ENCODE data around the gene TRIM25.

Gene TRIM25

GRCh38 chr17:56896217-56896967, 17.5 kb downstream of the TRIM25 start:
- DNase-seq (ENCODE audit: low read depth), result no peak

- no peak for DNase-seq (ENCODE audit: low read depth)
Measured at GRCh38 chr17:56894859-56895455, 18.9 kb downstream of the TRIM25 start.

DNA sequence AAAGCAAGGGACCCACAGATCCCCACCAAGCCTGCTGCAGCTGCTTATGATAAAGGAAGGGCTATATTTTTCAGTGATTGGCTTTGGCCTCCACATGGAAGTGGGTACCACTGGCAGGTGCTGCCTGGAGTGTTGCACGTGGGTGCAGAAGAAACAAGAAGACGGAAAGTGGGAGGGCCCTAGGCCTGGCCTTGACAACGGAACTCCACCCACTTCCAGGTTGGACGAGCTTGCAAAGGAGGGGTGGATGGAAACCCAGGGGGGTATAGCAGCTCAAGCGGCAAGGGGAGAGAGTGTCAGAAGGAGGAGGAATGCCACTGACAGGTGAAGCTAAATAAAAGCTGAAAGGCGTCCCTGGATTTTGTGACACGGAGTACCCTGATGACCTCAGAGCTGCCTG, 20.3 kb downstream of the TRIM25 start:
- DNase-seq (ENCODE audit: low read depth), result no peak

GRCh38 chr17:56892333-56892732, 21.5 kb downstream of the TRIM25 start:
- no peak for DNase-seq (ENCODE audit: low read depth)

DNA sequence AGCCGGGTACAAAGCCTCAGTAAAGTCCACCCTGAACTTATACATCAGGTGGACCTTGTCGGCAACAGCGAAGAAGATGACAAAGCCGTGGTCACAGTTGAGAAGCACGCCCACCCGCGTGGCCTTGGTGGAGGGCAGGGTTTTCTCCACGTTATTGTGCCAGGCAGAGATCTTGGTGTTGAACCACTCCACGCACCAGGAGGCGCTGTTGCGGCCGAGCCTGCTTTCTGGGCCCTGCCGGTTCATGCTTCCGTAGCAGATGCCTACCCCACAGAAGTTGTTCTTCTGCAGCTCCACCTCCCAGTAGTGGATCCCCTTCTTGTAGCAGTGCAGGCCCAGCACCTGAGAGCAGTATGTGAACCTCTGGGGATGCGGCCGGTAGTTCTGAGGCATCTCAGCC, 22.1 kb downstream of the TRIM25 start:
- DNase-seq (ENCODE audit: low read depth), result peak; percentile 21

- no peak for DNase-seq (ENCODE audit: low read depth)
Measured at GRCh38 chr17:56890906-56891674, 22.8 kb downstream of the TRIM25 start.

DNA sequence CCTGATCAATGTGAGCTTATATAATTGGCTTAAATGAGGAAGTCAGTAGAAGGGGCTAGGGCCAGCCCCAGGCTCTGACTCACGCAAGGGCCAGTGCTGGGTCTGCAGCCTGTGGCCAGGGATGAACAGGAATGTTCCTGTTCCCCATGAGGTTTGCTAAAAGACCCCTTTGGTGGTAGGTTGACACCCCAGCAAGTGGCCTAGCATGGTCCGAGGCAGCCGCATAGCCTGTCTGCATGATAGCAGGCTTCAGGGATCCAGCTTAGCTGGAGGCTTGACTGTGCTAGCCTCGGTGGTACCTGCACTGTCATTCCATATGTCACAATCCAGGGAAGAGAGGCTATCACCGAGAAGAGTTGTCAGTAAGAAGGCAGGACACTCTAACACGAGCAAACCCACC, 23.5 kb downstream of the TRIM25 start:
- no peak for DNase-seq (ENCODE audit: low read depth)

- peak; percentile 4 for DNase-seq (ENCODE audit: low read depth)
Measured at GRCh38 chr17:56887552-56888467, 26.0 kb downstream of the TRIM25 start.

GRCh38 chr17:56887105-56887504, 26.7 kb downstream of the TRIM25 start:
- DNase-seq (ENCODE audit: low read depth), result no peak

DNA sequence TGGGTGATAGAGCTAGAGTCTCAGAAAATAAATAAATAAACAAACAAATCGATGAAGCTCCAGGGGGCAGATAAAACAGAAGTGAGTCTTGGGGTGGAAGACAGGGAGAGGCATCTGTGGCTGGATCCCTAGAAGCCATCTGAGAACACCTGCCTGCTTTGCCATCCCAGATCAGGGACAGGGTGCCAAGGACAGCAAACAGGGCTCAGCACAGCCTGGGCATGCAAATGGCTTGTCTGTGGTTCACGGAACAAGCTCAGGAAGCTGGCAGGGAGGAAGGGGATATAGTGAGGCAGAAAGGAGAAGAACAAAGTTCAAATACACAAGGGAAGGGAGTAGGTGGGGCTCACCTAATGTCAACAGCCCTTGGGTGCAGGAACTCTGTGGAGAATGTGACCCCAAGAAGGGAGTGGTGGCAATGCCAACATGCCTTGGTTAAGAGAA, 27.5 kb downstream of the TRIM25 start:
- DNase-seq (ENCODE audit: low read depth), result no peak

- DNase-seq (ENCODE audit: low read depth), result no peak
Measured at GRCh38 chr17:56885312-56885657, 28.6 kb downstream of the TRIM25 start.

DNA sequence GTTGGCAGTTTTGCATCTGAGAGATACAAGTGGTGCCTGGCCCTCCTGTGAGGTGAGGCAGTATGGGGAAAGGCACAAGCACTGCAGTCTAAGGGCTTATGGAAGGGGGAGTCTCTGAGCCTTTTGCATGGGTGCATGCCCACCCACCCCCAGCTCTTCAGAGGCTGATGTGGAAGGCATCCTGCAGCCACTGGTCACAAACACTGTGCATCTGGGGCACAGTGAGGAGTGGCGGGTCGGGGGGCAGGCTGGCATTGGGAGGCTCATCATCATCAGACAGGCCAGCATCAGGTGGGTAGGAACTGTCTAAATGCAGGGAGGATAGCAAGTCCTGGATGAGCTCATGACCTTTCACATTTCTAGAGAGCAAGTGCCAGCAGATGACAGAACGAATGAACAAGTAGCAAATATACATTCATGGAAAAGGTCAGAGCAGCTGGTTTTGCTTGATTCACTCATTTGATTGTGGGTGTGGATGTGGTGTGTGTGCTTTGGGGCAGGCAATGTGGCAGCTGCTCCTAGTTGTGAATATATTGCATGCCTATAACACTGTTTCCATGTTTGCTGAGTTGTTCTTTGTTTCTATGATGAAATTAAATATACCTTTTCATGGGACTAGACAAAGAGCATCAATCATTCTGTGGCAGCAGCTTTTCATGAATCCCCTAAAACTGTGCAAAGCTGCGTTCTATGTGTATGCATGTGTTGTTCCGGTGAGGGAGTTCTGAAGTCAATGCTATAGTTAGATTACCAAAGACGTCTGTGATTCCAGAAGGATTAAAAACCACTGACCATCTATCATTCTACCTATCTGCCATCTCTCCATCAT, 29.2 kb downstream of the TRIM25 start:
- DNase-seq (ENCODE audit: low read depth), result no peak

DNA sequence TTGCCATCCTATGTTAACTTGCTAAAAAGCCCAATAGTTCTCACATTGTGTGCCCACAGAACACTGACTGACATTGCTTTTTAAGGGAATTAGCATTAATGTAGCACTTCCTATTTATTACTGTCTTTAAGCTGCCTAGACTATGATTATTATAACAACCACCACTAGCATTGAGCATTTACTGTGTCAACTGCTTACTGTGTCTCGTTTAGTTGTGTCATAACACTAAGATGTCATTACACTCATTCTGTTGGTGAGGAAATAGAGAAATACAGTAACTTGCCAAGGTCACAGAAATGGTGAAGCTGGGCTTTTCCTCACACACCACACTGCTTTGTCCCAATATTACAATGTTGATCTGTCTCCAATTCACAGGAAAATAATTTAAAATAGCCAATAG, 30.2 kb downstream of the TRIM25 start:
- DNase-seq (ENCODE audit: low read depth), result no peak

DNA sequence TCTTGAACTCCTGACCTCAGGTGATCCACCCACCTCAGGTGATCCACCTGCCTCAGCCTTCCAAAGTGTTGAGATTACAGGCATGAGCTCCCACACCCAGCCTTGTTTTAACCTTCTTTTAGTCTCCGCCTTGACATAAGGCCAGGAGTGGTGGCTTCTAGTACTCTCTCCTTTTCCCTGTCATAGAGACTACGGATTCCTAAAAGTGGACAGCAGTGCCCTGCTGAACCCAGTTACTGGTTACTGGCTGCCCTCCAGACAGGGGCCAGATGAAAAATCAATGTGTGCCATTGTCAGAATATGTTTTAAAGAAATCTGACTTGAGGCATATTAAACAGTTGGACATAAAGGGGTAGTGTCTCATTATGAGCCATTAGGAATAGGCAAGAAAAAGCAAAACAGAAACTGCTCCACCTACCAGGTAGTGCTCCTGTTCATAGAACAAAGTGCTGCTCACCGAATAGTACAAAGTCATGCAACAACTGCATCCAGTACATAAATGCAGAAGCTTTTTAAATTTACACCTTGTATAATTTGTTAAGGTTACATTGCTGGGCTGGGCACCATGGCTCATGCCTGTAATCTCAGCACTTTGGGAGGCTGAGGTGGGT, 32.1 kb downstream of the TRIM25 start:
- DNase-seq (ENCODE audit: low read depth), result no peak

GRCh38 chr17:56880571-56880970, 33.3 kb downstream of the TRIM25 start:
- DNase-seq (ENCODE audit: low read depth), result no peak

DNA sequence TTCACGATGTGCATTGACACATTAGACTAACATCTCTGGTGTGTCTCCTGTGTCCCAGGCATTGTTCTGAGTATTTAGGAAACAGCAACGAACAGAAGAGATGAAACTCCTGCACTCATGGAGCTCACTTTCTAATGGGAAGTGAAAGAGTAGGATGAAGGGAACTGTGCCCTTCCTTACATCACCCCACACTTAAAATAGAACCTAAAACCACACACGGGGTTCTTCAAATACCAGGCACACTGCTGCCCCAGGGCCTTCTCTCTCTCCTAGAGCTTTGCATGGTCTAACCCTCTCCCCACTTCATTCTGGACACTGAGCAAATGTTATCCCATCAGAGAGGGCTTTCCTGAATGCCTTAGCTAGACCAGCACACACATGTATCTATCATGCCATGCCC, 33.7 kb downstream of the TRIM25 start:
- no peak for DNase-seq (ENCODE audit: low read depth)

- DNase-seq (ENCODE audit: low read depth), result no peak
Measured at GRCh38 chr17:56879280-56879679, 34.6 kb downstream of the TRIM25 start.

DNA sequence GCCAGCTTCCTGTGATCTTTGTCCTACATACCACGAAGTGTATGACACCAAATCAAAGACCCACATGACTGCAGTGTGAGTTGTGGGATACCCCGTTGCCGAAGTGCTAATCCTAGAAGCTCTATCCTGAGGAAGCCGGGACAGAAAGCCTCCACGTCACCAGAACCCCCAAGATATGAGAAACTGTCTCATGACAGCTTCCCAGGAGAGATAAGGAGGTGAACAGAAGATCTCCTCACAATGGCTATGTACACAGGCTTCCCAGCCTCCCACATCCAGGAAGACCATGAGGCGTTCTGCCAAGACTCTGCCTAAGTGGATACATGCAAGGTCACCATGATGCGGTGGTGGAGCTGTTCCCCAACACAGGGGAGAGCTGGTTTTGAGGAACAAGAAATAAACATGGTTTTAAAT, 37.1 kb downstream of the TRIM25 start:
- peak; percentile 36 for DNase-seq (ENCODE audit: low read depth)

DNA sequence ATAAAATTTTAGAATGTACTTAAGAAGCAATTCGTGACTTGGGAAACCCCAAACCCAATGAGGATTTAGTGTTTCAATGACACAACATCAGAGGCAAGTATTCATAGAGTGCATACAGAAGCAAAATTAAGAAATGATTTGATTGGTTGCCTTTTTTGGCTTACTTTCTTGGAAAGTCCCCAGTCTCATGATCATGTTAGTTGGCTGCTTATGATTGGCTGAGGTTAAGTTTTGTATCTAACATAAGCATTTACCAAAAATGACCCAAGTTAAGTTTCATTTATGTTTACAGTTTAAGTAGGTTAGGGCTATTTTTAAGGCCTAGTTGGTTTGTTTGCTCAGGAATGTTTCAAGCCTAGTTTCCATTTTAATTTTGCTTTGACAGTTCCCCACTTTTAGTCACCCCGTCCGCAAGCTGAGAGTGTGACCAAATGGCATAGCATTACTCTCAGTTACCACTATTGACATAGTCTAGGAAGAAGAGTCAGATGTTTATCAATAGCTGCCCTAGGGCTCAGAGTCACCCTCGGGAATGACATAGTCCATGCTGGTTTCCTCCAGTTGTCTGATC, 43.7 kb downstream of the TRIM25 start:
- no peak for DNase-seq (ENCODE audit: low read depth)

DNA sequence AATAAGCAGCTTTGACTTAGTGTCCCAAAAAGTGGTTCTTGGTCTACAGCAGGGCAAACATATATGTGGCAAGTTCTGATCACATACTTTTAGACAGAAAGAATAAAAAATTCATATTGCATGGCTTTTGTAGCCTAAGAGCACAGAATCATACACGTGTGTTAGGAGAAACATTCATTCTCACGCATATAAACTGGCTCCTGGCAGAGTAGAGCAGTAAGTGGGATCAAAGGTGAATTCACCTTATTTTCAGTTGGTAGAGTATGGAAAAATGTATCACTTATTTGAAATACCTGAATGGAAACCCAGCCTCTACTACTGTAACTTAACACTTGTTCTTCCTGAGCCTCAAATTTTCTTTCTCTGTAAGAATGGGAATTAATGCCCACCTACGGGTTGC, 45.1 kb downstream of the TRIM25 start:
- no peak for DNase-seq (ENCODE audit: low read depth)

Measured in amniotic epithelial cell (primary cell).